Measurements from ENCODE around the gene TMEM145. TPM values are rescaled to one million over a fixed set of nuclear protein-coding genes. Genes with fewer than 3 reads are reported as not detected.

TMEM145 gene
- total RNA-seq, 6 experiments from 2014 or later: 0.10 to 0.16 (median 0.12) TPM; not detected in 3

GRCh38 chr19:42356686-42357085 lies 43.6 kb downstream of the TMEM145 start:
- no peak overlapping the region for H3K27ac ChIP-seq
- ATAC-seq (no peak), DNase-seq (no peak)
- WGBS (ENCODE audit: insufficient coverage, low coverage, low lambda C conversion rate, missing lambda C conversion rate): 100% methylated on average over 1 of the region's 15 CpGs
- H3K27me3 ChIP-seq: no peaks in the 10 kb centered on the region
- no peaks in the 10 kb centered on the region for H3K4me1 ChIP-seq
- H3K9me3 ChIP-seq: no peaks in the 10 kb centered on the region
- peaks cover 0 to 3% (median 0%) of the 10 kb centered on the region in 4 donors for H3K36me3 ChIP-seq
- H3K4me3 ChIP-seq: no peak overlapping the region
- TF ChIP-seq CTCF (IDR thresholded peaks at IDR 0.05): no peak
- TF ChIP-seq POLR2A (IDR thresholded peaks at IDR 0.05): no peak
- intact Hi-C loops (cut with DNase I): no loop called here

DNA sequence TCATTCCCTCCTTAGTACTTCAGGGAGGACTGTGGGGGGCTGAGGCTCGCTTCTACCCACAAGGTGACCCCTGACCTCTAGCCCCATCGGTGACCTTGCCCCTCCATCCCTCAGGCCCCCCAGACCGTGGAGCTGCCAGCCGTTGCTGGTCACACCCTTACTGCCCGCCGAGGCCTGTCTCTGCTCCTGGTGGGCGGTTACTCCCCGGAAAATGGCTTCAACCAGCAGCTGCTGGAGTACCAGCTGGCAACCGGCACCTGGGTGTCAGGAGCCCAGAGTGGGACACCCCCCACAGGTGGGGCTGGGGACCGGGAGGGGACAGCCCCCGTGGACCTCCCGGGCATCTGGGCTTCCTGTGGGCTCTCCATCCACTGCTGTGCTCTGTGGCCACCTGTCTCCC lies 44.2 kb downstream of the TMEM145 start:
- Histone ChIP-seq H3K27me3 (no peaks in the 10 kb centered on the region), H3K9me3 (no peaks in the 10 kb centered on the region), H3K36me3 (peaks cover 0 to 2% (median 0%) of the 10 kb centered on the region in 4 donors), H3K4me1 (no peaks in the 10 kb centered on the region), H3K27ac (no peak overlapping the region), H3K4me3 (no peak overlapping the region)
- intact Hi-C loops (cut with DNase I): no loop called here
- no CpG with 5 or more reads among the region's 12 CpGs for WGBS (ENCODE audit: insufficient coverage, low coverage, low lambda C conversion rate, missing lambda C conversion rate)
- DNase-seq (peak in 1 of 3 donors; percentile 48), ATAC-seq (no peak)
- TF ChIP-seq CTCF (IDR thresholded peaks at IDR 0.05) (no peak), POLR2A (IDR thresholded peaks at IDR 0.05) (no peak)

DNA sequence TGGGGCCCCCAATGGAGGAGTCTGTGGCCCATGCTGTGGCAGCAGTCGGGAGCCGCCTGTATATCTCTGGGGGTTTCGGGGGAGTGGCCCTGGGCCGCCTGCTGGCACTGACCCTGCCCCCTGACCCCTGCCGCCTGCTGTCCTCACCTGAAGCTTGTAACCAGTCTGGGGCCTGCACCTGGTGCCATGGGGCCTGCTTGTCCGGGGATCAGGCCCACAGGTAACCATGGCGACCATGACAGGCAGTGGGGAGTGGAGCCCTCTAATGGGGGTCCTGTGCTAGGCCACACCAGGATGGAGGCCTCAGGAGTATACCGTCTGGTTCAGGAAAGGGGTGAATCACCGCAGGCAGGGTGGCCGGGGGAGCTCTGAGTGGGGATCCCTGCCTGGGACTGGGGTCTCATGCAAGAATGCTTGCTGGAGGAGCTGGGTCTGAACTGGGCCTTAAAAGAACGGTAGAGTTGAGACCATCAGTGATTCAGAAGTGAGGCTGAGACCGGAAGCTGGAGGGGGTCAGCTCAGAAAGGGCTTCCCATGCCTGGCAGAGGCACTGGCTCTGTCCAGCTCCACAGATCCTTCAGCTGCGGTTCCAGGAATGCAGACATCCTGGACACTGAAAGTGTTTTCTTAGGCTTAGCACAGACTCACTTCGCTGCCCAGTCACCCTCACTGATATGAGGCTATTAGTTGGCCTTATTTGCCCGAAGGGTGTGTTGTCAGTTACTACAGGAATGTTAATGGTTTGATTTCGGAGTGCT lies 47.9 kb downstream of the TMEM145 start:
- Histone ChIP-seq H3K36me3 (peaks cover 0 to 4% (median 1%) of the 10 kb centered on the region in 4 donors), H3K27me3 (no peaks in the 10 kb centered on the region), H3K9me3 (peaks cover 0 to 5% (median 0%) of the 10 kb centered on the region in 4 donors), H3K4me1 (no peaks in the 10 kb centered on the region), H3K4me3 (no peak overlapping the region), H3K27ac (no peak overlapping the region)
- DNase-seq: no peak
- intact Hi-C loops (cut with DNase I): no loop called here
- 90% methylated on average over 3 of the region's 16 CpGs for WGBS (ENCODE audit: insufficient coverage, low coverage, low lambda C conversion rate, missing lambda C conversion rate)
- no peak for TF ChIP-seq POLR2A (IDR thresholded peaks at IDR 0.05)
- TF ChIP-seq CTCF (IDR thresholded peaks at IDR 0.05): no peak
- ATAC-seq: no peak

DNA sequence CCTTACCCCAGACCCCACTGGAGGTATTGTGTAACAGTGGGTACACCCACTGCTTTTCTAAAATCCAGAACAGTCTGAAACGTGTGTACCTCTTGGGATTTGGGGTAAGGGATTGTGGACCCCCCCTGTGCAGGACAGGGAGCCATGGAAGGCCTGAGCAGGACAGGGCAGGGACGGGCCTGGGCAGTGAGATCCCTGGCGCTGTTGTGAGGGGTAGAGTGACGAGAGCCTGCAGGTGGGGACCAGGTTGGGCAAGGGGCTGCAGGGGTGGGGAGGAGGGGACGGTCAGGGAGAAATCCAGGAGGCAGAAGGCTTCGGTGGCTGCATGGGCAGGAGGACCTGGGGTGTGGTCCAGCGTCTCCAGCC lies 48.4 kb downstream of the TMEM145 start:
- H3K4me3 ChIP-seq: no peak overlapping the region
- intact Hi-C loops (cut with DNase I): no loop called here
- peaks cover 0 to 5% (median 0%) of the 10 kb centered on the region in 4 donors for H3K9me3 ChIP-seq
- no peak for TF ChIP-seq CTCF (IDR thresholded peaks at IDR 0.05)
- no peak for TF ChIP-seq POLR2A (IDR thresholded peaks at IDR 0.05)
- no peak overlapping the region for H3K27ac ChIP-seq
- H3K36me3 ChIP-seq: peaks cover 0 to 4% (median 0%) of the 10 kb centered on the region in 4 donors
- ATAC-seq: no peak
- WGBS (ENCODE audit: insufficient coverage, low coverage, low lambda C conversion rate, missing lambda C conversion rate): 93% methylated on average over 4 of the region's 7 CpGs
- DNase-seq: no peak
- H3K4me1 ChIP-seq: no peaks in the 10 kb centered on the region
- H3K27me3 ChIP-seq: no peaks in the 10 kb centered on the region
